GM10266 (cell line): Measurements from ENCODE around the gene KLHL29.

ENCODE experiments used
- DNase-seq: peaks from one replicate; pipeline ENCODE4 v3.0.0; 2012; ENCODE audit errors: extremely low spot score
- TF ChIP-seq, protein P1 (sequence below): IDR thresholded peaks from 2 replicates; pipeline ENCODE4 v1.5.1; 2012; ENCODE audit warnings: mild to moderate bottlenecking, low read depth; ENCODE audit not compliant: control insufficient read depth, insufficient read depth; ENCODE audit errors: missing control alignments

Gene KLHL29

GRCh38 chr2:23624915-23625314 lies 239.9 kb downstream of the KLHL29 start:
- TF ChIP-seq, protein P1, sequence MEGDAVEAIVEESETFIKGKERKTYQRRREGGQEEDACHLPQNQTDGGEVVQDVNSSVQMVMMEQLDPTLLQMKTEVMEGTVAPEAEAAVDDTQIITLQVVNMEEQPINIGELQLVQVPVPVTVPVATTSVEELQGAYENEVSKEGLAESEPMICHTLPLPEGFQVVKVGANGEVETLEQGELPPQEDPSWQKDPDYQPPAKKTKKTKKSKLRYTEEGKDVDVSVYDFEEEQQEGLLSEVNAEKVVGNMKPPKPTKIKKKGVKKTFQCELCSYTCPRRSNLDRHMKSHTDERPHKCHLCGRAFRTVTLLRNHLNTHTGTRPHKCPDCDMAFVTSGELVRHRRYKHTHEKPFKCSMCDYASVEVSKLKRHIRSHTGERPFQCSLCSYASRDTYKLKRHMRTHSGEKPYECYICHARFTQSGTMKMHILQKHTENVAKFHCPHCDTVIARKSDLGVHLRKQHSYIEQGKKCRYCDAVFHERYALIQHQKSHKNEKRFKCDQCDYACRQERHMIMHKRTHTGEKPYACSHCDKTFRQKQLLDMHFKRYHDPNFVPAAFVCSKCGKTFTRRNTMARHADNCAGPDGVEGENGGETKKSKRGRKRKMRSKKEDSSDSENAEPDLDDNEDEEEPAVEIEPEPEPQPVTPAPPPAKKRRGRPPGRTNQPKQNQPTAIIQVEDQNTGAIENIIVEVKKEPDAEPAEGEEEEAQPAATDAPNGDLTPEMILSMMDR, result no peak
- DNase-seq, result no peak

DNA sequence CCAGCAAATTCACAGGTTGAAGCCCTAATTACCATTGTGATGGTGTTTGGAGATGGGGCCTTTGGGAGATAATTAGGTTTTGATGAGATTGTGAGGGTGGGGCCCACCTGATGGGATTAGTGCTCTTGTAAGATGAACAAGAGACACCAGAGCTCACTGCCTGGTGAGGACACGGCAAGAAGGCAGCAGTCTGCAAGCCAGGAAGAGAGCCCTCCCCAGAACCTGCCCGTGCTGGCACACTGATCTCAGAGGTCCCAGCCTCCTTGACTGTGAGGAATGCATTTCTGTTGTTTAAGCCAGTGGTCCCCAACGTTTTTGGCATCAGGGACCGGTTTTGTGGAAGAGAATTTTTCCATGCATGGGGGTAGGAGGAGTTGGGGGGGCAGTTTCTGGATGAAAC lies 240.7 kb downstream of the KLHL29 start:
- no peak for DNase-seq
- TF ChIP-seq, protein P1, result no peak

GRCh38 chr2:23626701-23627230 lies 241.8 kb downstream of the KLHL29 start:
- TF ChIP-seq, protein P1, result no peak
- no peak for DNase-seq

GRCh38 chr2:23627236-23628009 lies 242.4 kb downstream of the KLHL29 start:
- no peak for DNase-seq
- TF ChIP-seq, protein P1, result no peak

DNA sequence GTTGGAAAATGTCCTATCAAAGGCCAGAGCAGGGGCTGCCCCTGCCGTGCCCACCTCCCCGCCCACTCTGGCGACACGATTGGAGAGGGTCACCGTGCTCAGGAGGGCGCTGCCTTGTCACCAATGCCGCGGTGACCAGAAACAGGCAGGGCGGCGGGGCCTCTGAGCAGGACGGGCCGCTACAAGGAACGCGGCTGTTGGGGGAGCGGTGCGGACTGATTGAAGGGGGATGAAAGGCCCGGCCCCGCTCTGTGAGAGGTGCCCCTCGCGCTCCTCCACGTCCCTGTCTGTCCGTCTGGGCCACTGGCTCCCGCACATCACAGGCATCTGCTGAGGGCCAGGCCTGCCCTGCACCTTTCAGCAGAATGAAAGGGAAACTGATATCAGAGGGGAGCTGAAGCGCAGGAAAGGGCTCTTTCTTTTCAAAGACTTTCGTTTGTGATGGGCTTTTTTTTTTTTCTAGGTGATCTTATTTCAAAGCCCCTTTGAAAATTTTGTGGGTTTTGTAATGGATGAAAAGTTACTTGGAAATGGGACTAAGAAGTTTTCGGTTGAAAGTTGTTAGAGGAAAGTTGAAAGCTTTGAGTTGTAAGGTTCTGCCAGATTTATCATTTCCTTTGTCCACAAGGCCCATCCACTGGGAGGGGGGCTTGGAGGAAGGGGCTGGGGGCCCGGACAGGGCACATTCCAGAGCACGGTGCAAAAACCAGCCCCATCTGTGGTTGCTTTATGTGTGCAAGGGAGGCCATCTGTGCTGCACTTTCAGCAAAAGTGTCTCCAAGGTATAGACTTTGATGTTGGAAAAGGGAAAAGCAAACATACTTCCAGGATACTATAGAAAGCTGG lies 244.2 kb downstream of the KLHL29 start:
- no peak for DNase-seq

DNA sequence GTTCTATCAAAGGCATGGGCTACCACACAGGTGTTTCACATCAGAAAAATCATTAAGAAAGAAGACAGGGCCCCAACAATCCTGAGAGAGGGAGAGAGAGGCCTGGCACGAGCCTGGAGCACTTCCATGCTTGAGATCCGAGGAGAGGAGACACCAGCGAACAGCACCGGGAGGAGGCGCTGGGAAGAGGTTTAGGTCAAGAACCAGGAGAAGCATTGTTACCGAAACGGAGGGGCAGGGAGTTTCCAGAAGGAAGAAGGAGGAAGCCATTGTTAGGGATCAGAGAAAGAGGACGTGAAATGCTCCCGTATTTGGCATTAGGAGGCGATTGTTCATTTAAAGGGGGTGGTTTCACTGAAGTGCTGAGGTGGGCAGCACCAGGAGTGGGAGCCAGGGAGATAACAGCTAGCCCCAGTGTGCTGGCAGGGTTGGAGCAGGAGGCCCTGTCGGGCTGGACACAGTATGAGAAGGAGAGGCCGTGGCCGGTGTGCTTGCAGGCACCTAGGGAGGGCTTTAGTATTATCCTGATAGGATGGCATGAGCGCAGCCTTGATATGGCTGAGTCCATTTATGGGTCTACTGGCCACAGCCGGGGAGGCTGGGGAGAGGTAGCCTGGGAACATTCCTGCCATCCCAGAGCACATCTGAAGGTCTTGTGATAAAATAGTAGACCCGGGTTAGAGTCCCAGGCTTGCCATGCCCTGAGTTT lies 244.9 kb downstream of the KLHL29 start:
- no peak for DNase-seq
- TF ChIP-seq, protein P1, result no peak

More for the DNA sequence above, 244.2 kb downstream of the KLHL29 start:
- TF ChIP-seq, protein P1, result no peak
